Nephron progenitor cell (in vitro differentiated cells): ENCODE data around the gene PFDN1.

Source experiments
- DNase-seq: peaks from one replicate; pipeline ENCODE4 v3.0.0; 2021
- H3K27ac Mint-ChIP-seq: 2 replicates; pipeline ENCODE4 v1.8.0; 2021; ENCODE audit warnings: mild to moderate bottlenecking, moderate library complexity, mixed read lengths
- H3K27me3 Mint-ChIP-seq: 2 replicates; pipeline ENCODE4 v1.8.0; 2021; ENCODE audit warnings: mild to moderate bottlenecking, low read depth, mixed read lengths; ENCODE audit not compliant: poor library complexity
- H3K36me3 Mint-ChIP-seq: 2 replicates; pipeline ENCODE4 v1.8.0; 2021; ENCODE audit warnings: low read depth, mixed read lengths
- H3K4me1 Mint-ChIP-seq: 2 replicates; pipeline ENCODE4 v1.8.0; 2021; ENCODE audit warnings: mixed read lengths
- H3K4me3 Mint-ChIP-seq: 2 replicates; pipeline ENCODE4 v1.8.0; 2021; ENCODE audit warnings: mild to moderate bottlenecking, moderate library complexity, mixed read lengths
- H3K9me3 Mint-ChIP-seq: 2 replicates; pipeline ENCODE4 v1.8.0; 2021; ENCODE audit warnings: mild to moderate bottlenecking, moderate library complexity, mixed read lengths
- CTCF ChIP-seq: fragments of 200-600 bp; sonication (generic); IDR thresholded peaks from 2 replicates; pipeline ENCODE4 v1.5.0; 2021; ENCODE audit warnings: antibody characterized with exemption

PFDN1 gene

GRCh38 chr5:140293091-140293848, 9.6 kb downstream of the PFDN1 start:
- TF ChIP-seq CTCF: no peak
- DNase-seq: no peak
- no peaks in the 10 kb centered on the region for H3K27me3 Mint-ChIP-seq
- no peak overlapping the region for H3K4me3 Mint-ChIP-seq
- H3K4me1 Mint-ChIP-seq: peaks cover 27% of the 10 kb centered on the region
- H3K36me3 Mint-ChIP-seq: peaks cover 3% of the 10 kb centered on the region
- H3K9me3 Mint-ChIP-seq: no peaks in the 10 kb centered on the region
- H3K27ac Mint-ChIP-seq: no peak overlapping the region

- no peaks in the 10 kb centered on the region for H3K27me3 Mint-ChIP-seq
- TF ChIP-seq CTCF: no peak
- H3K4me1 Mint-ChIP-seq: peaks cover 24% of the 10 kb centered on the region
- H3K27ac Mint-ChIP-seq: no peak overlapping the region
- no peak for DNase-seq
- H3K4me3 Mint-ChIP-seq: no peak overlapping the region
- no peaks in the 10 kb centered on the region for H3K36me3 Mint-ChIP-seq
- no peaks in the 10 kb centered on the region for H3K9me3 Mint-ChIP-seq
Measured at GRCh38 chr5:140292212-140293036, 10.5 kb downstream of the PFDN1 start.

GRCh38 chr5:140287801-140288521, 14.9 kb downstream of the PFDN1 start:
- Mint-ChIP-seq H3K4me1 (peaks cover 8% of the 10 kb centered on the region), H3K27ac (no peak overlapping the region), H3K4me3 (no peak overlapping the region), H3K36me3 (peaks cover 3% of the 10 kb centered on the region), H3K27me3 (no peaks in the 10 kb centered on the region), H3K9me3 (no peaks in the 10 kb centered on the region)
- no peak for DNase-seq
- TF ChIP-seq CTCF: no peak

- peaks cover 4% of the 10 kb centered on the region for H3K36me3 Mint-ChIP-seq
- H3K9me3 Mint-ChIP-seq: no peaks in the 10 kb centered on the region
- H3K27ac Mint-ChIP-seq: no peak overlapping the region
- TF ChIP-seq CTCF: no peak
- no peak for DNase-seq
- no peaks in the 10 kb centered on the region for H3K27me3 Mint-ChIP-seq
- no peak overlapping the region for H3K4me3 Mint-ChIP-seq
- H3K4me1 Mint-ChIP-seq: peaks cover 6% of the 10 kb centered on the region
Measured at GRCh38 chr5:140286424-140286823, 16.5 kb downstream of the PFDN1 start.

- no peaks in the 10 kb centered on the region for H3K4me1 Mint-ChIP-seq
Measured at GRCh38 chr5:140284013-140284412, 18.9 kb downstream of the PFDN1 start.

More at GRCh38 chr5:140284013-140284412, 18.9 kb downstream of the PFDN1 start:
- Mint-ChIP-seq H3K9me3 (no peaks in the 10 kb centered on the region), H3K27ac (no peak overlapping the region), H3K36me3 (peaks cover 21% of the 10 kb centered on the region), H3K27me3 (no peaks in the 10 kb centered on the region), H3K4me3 (no peak overlapping the region)
- no peak for TF ChIP-seq CTCF
- DNase-seq: no peak
